ENCODE data around the gene CD177.
"Not testable (repeated sequence)": the region's sequence is repeated elsewhere in the genome, so short reads cannot be mapped to it uniquely, and the experiment has no call there.

Gene CD177

GRCh38 chr19:43383254-43383653, 29.8 kb downstream of the CD177 start:
- not testable (repeated sequence) for DNase-seq

- DNase-seq = not testable (repeated sequence)
These were observed 30.3 kb downstream of the CD177 start for GRCh38 chr19:43383759-43384158.

GRCh38 chr19:43390903-43391551, 37.5 kb downstream of the CD177 start:
- not testable (repeated sequence) for DNase-seq

GRCh38 chr19:43391552-43391935, 38.1 kb downstream of the CD177 start:
- DNase-seq = not testable (repeated sequence)

- DNase-seq = not testable (repeated sequence)
These were observed 40.0 kb downstream of the CD177 start for GRCh38 chr19:43393501-43393900.

GRCh38 chr19:43395561-43395960, 42.1 kb downstream of the CD177 start:
- no peak for DNase-seq

- no peak for DNase-seq
These were observed 52.8 kb downstream of the CD177 start for GRCh38 chr19:43406297-43406696.

GRCh38 chr19:43407416-43408005, 54.0 kb downstream of the CD177 start:
- no peak for DNase-seq

GRCh38 chr19:43408043-43408442, 54.6 kb downstream of the CD177 start:
- no peak for DNase-seq

- no peak for DNase-seq
These were observed 55.9 kb downstream of the CD177 start for GRCh38 chr19:43409415-43409814.

GRCh38 chr19:43412441-43412840, 59.0 kb downstream of the CD177 start:
- no peak for DNase-seq

Data from activated CD4-positive, alpha-beta T cell treated with anti-CD3 and anti-CD28 coated beads, Interleukin-2, amount 50 U/mL, for 4 hours (primary cell).